Motor neuron (in vitro differentiated cells): Measurements from ENCODE around the gene HSD17B12. TPM values are rescaled to one million over a fixed set of nuclear protein-coding genes. Genes with fewer than 3 reads are reported as not detected.

Experiments
- ATAC-seq, 8 experiments: fragments of 200-7000 bp; cut with Tn5 transposase; replicated peaks in 6 of 8; 2 replicates each; pipeline ENCODE4 v1.8.0; 2021; ENCODE audit warnings: mild to moderate bottlenecking in 8 of 8, moderate library complexity in 8 of 8
- H3K27ac ChIP-seq, 2 donors: fragments of 250-450 bp; sonication (Bioruptor Pico); 2 replicates each; pipeline ENCODE4 v1.9.0; 2021; ENCODE audit warnings: antibody characterized with exemption in 2 of 2, mild to moderate bottlenecking in 2 of 2, moderate library complexity in 1 of 2
- H3K4me1 ChIP-seq, 2 donors: fragments of 250-450 bp; sonication (Bioruptor Pico); replicated peaks in 1 of 2; 2 replicates each; pipeline ENCODE4 v1.6.1; 2021; ENCODE audit warnings: antibody characterized with exemption in 2 of 2, mild to moderate bottlenecking in 2 of 2, moderate library complexity in 1 of 2
- H3K4me3 ChIP-seq, 5 donors: fragments of 250-450 bp; sonication (Bioruptor Pico); 2 replicates each; pipeline ENCODE4 v1.9.0; 2021; ENCODE audit warnings: antibody characterized with exemption in 5 of 5, mild to moderate bottlenecking in 5 of 5, moderate library complexity in 4 of 5
- WGBS, 10 experiments: fragments of 450-650 bp; shearing (Covaris generic); methylation state at CpG; one replicate each; pipeline ENCODE4 v1.0.0; 2022; 5-methylcytosine and 5-hydroxymethylcytosine counted together
- in situ Hi-C, 9 experiments: fragments of 400-800 bp; cut with MboI; loops; one replicate each; pipeline ENCODE4 v1.15.0; 2021; ENCODE audit warnings: low sequenced_read_pairs in 9 of 9, low pct_unique_long_range_greater_than_20kb in 2 of 9; ENCODE audit not compliant: unreplicated experiment in 9 of 9
- total RNA-seq, 8 experiments: library from RNA; unstranded; fragments of 300-600 nt; gene quantifications; 2 replicates each; pipeline versions ENCODE4 v1.2.3 to v1.2.4, GENCODE V29; 2022

HSD17B12 gene
- total RNA-seq, 8 experiments from 2014 or later: 20.3 to 104 (median 52.0) TPM

DNA sequence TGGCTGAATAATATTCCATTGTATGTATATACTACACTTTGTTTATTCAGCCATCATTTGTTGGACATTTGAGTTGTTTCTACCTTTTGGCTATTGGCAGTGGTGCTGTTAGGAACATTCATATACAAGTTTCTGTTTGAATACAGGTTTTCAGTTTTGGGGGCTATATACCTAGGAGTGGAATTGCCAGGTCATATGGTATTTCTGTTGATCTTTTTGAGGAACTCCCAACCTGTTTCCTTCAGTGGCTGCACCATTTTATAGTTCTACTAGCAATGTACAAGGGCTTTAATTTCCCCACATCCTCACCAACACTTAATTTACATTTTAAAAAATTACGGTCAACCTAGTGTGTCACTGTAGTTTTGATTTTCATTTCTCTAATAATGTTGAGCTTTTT, 54.6 kb downstream of the HSD17B12 start:
- 80 to 100% (median 100%) methylated on average over 1 of the region's 1 CpG; no CpG with 5 or more reads in 1 of the 10 experiments for whole genome bisulfite sequencing, 10 experiments
- no peak overlapping the region for H3K4me3 ChIP-seq
- peaks cover 20 to 25% of the 10 kb centered on the region in 2 donors for H3K4me1 ChIP-seq
- in situ Hi-C loops: no loop called here
- no peak overlapping the region for H3K27ac ChIP-seq
- no peak for ATAC-seq

DNA sequence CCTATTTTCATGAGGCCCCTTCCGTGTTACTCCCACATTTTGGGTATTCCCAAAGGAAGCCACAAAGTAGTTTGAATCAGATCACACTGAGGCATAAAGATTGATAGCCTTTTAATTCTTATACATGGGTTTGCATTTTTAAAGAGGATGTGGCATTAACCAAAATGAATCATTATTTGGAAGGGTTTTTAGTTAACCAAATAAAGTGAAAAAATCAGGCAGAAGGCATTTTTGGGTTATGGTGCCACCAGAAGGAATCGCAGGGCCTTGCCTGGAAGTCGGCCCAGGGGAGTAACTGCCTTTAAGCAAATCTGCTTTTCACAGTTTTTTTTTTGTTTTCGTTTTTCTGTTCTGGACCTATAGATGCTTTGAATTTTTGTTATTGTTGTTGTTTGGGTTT, 55.4 kb downstream of the HSD17B12 start:
- H3K27ac ChIP-seq: peak overlapping the region; percentile 19 to 46
- no peak for ATAC-seq
- peaks cover 20 to 25% of the 10 kb centered on the region in 2 donors for H3K4me1 ChIP-seq
- 0 to 93% (median 58%) methylated on average over 1 to 4 of the region's 4 CpGs for WGBS, 10 experiments
- H3K4me3 ChIP-seq: no peak overlapping the region
- in situ Hi-C loops: no loop called here

DNA sequence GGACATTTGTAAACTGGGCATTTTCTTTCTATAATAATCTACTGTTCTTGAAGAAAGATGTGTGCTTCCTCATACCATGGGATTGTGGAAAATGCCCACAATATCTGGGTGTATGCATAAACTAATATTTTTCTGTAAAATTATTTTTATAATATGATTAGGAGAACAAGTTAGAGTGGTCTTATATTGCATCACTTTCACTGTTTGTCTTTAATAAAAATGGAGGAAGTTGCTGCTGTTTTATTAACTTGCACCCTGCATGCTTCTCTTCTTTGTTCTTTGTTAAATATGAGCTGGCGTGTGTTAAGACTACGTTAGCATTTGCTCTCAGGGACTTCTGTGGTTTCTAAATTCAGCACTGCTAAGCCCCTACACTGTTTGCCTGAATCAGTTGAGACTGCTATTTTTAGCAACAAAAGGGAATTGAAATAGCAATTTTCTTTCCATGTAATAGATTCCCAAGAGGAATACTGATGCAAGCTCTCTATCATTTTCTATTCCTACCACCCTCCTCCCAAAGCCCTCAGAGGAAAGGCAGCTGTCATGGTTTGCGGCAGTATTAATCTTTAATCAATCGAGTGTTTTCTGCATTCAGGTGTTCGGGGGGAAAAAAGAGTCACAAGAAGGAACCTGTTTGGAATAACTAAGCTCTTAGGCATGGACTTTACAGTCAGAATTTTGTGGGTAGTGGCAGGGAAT, 56.1 kb downstream of the HSD17B12 start:
- Histone ChIP-seq H3K27ac (peak overlapping the region; percentile 19 to 46), H3K4me1 (peaks cover 20 to 25% of the 10 kb centered on the region in 2 donors), H3K4me3 (peak overlapping the region in 1 of 5 donors; percentile 3)
- in situ Hi-C loops: no loop called here
- 24 to 69% (median 40%) methylated on average over 1 to 5 of the region's 5 CpGs; no CpG with 5 or more reads in 1 of the 10 experiments for WGBS, 10 experiments
- ATAC-seq: peak in 7 of 8 experiments; percentile 27 to 96 (median 92)

DNA sequence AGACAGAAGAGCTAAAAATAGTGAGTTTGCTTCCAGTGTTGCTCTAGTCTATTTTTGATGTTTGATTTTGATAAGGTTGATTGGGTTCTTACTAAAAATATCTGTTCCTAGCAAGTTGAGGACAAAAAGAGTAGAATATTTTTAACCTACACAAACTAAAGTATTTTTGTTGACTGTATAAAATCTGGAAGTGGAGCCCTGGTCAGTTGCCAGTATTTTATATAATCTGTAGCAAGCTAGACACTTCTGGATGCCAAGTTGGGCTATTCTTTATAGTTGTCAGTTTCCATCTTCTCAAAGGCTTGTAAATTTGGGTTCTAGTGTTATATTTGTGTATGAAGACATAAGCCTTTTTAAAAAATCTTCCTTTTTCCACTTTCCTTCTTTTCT, 56.7 kb downstream of the HSD17B12 start:
- peaks cover 20 to 25% of the 10 kb centered on the region in 2 donors for H3K4me1 ChIP-seq
- in situ Hi-C loops: no loop called here
- peak overlapping the region in 1 of 5 donors; percentile 3 for H3K4me3 ChIP-seq
- peak overlapping the region in 1 of 2 donors; percentile 46 for H3K27ac ChIP-seq
- ATAC-seq: no peak

DNA sequence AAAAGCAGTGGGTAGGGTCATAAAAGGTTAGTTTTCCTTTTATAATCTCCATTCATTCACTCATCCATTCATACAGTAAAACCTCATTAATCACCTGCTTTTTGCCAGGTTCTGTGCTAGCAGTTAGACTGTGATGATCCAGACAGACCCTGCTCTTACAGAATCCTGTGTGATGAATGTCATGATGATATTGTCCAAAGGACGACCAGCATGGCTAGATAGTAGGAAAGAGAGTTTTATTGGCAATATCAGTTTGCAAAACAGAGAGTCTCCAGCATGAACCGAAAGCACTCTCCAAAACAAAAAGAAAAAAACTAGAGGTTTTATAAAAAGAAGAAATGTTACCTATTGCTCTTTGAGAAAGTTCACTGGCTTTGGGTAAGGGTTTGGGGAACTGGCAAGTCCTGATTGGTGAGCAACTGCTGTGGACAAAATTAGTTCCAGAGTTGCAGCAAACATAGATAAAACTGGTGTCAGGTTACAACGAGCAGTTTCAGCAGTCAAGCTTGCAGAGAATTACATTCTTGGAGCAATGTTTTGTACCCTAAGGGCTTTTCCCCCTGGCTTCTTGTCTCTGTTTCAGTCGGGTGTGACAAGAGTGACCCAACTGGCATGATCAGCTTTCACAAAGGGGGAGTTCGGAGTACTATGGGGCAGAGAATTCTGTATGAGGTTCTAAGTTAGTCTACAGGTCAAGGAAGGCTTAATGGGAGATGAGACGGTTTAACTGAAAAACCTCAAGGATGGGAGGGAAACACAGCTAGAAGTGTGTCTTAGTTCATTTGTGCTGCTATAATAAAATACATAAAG, 58.3 kb downstream of the HSD17B12 start:
- Histone ChIP-seq H3K4me1 (peaks cover 20 to 25% of the 10 kb centered on the region in 2 donors), H3K4me3 (no peak overlapping the region), H3K27ac (no peak overlapping the region)
- WGBS, 10 experiments: 31 to 94% (median 69%) methylated on average over 1 to 5 of the region's 6 CpGs
- peak in 3 of 8 experiments; percentile 74 to 86 (median 78) for ATAC-seq
- in situ Hi-C loops: no loop called here

DNA sequence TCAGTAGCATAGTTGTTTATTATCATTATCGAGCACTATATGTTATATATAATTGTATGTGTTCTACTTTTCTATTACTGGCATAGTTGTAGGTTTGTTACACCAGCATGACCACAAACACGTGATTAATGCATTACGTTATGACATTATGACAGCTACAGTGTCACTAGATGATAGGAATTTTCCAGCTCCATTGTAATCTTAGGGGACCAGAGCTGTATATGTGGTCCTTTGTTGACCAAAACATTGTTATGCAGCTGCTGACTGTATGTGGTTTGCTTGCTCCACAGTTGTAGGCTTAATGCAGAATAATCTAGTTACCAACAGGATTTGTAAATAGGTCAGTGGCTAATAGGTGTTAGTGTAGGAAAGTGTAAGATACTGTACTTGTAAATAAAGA, 66.1 kb downstream of the HSD17B12 start:
- Histone ChIP-seq H3K27ac (no peak overlapping the region), H3K4me3 (no peak overlapping the region), H3K4me1 (no peaks in the 10 kb centered on the region)
- in situ Hi-C loops: no loop called here
- WGBS, 10 experiments: 67 to 100% (median 94%) methylated on average over 1 to 3 of the region's 3 CpGs; no CpG with 5 or more reads in 1 of the 10 experiments
- ATAC-seq: no peak

DNA sequence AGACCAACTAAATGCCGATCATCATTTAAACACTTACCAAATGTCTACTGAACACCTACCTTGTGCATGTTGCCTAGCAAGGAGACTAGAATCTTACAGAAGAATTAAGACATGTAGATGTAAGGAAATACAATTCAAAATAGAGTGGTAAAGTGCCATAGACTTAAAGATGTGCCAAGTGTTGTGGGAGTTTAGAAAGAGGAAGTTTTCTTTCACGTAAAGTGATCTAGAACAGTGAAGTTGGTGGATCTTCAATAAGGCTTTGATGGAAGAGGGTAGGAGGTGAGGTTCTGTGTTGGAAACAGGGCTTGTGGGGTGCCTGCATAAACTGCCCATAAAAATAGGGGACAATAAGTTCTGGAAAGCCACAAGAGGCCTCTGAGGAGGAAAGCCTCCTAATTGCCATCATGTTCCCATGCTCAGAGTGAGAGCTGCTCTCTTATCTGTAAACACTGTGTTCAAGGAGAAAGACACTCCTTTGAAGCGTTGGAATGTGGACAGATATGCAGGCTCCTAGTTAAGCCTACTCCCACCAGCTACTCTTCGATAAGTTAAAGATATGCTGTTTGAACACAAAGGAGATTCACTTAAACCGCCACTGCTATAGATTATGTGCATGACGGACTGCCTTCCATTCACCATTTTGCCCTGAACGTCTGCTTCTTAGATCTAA, 66.7 kb downstream of the HSD17B12 start:
- 77 to 100% (median 93%) methylated on average over 2 to 5 of the region's 7 CpGs; no CpG with 5 or more reads in 2 of the 10 experiments for WGBS, 10 experiments
- in situ Hi-C loops: no loop called here
- no peak overlapping the region for H3K27ac ChIP-seq

DNA sequence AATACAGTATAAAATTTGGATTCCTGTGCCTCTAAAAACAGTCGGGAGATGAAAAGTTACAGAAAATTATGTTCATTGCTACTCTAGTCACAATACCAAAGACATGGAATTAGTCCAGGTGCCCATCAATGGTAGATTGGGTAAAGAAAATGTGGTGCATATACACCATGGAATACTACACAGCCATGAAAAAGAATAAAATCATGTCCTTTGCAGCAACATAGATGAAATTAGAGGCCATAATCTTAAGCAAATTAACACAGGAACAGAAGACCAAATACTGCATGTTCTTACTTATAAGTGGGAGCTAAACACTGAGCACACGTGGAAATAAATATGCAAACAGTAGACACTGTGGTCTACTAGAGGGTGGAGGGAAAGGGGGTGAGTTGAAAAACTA, 67.6 kb downstream of the HSD17B12 start:
- no peak for ATAC-seq
- Histone ChIP-seq H3K27ac (no peak overlapping the region), H3K4me3 (no peak overlapping the region), H3K4me1 (no peaks in the 10 kb centered on the region)
- 80 to 100% (median 100%) methylated on average over 1 to 2 of the region's 2 CpGs; no CpG with 5 or more reads in 1 of the 10 experiments for WGBS, 10 experiments
- in situ Hi-C loops: no loop called here

More for the DNA sequence above, 66.7 kb downstream of the HSD17B12 start:
- ATAC-seq: no peak
- no peaks in the 10 kb centered on the region for H3K4me1 ChIP-seq
- H3K4me3 ChIP-seq: no peak overlapping the region

DNA sequence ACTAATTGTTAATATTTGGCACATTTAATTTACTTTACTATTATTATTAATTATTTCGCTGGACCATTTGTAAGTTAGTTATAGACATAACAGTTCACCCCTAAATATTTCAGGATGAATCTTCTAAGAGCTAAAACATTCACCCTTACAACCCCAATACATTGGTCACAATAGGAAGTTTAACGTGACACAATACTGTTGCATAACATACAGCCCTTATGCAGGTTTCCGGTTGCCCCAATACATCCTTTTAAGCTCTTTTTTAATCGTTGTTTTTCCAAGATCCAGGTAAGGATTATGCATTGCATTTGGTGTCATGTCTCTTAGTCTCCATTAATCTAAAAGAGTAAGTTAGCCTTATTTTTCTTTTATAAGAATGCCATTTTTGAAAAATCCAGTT, 71.2 kb downstream of the HSD17B12 start:
- H3K27ac ChIP-seq: no peak overlapping the region
- no peaks in the 10 kb centered on the region for H3K4me1 ChIP-seq
- H3K4me3 ChIP-seq: no peak overlapping the region
- ATAC-seq: no peak
- 77 to 100% (median 95%) methylated on average over 3 to 4 of the region's 4 CpGs for WGBS, 10 experiments
- in situ Hi-C loops: no loop called here

DNA sequence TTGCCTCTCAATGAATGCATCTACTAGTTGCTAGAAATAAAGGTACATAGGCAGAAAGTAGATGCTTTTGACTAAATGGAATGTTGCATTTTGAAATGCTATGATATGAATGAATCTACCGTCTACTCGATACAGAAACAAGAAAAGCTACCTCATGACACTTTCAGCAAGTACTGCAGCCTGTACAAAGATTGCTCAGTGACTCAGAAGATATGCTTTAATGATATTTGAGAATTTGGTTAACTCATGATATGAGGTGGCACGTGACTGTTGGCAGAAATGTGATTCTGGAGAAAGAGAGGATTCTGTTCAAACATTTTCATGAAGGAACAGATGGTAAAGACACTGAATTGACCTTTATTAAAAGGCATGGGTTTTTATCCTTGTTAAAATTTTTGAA, 76.0 kb downstream of the HSD17B12 start:
- Histone ChIP-seq H3K27ac (no peak overlapping the region), H3K4me3 (no peak overlapping the region), H3K4me1 (no peaks in the 10 kb centered on the region)
- ATAC-seq: no peak
- WGBS, 10 experiments: 80 to 100% (median 96%) methylated on average over 1 to 3 of the region's 3 CpGs
- in situ Hi-C loops: no loop called here

DNA sequence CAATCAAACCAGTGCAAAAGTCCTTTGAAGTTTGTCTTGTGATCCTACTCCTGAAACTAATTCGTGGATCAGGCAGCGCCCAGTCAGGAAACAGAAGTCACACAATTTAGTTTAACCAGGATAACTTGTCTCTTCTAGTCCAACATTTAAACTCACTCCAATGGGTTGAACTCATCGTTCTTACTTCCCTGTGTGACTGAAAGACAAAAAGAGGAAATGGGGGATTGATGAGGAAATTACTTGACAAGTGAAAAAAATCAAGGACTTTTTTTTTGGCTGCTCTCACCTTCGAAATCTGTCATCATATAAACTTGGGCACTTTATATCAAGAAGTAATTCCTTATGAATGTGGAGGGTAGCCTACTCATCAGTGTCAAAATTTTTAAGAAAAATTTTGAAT, 78.4 kb downstream of the HSD17B12 start:
- ATAC-seq: no peak
- Histone ChIP-seq H3K27ac (no peak overlapping the region), H3K4me1 (no peaks in the 10 kb centered on the region), H3K4me3 (no peak overlapping the region)
- in situ Hi-C loops: no loop called here
- WGBS, 10 experiments: 59 to 100% (median 82%) methylated on average over 1 to 4 of the region's 4 CpGs

DNA sequence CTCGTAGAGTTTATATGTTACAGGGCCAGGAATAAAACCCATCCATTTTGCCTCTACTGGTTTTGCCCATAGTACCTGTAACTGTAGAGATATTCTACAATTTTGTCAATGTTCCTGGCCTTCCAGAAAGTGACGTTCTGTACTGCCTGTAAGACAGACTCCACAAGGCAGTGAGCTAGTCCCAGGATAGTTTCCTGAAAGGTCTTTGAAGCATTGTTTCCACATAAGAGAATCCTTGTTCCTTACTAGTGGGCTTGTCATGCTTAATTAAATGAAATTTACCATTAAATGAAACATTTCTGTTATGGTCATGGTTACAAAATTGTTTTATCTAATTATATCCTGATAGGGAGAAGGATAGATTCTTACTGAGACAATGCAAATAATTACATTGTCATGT, 80.4 kb downstream of the HSD17B12 start:
- in situ Hi-C loops: no loop called here
- no peak for ATAC-seq
- Histone ChIP-seq H3K4me3 (no peak overlapping the region), H3K27ac (no peak overlapping the region), H3K4me1 (no peaks in the 10 kb centered on the region)
- WGBS, 10 experiments: 88 to 100% (median 94%) methylated on average over 2 of the region's 2 CpGs; no CpG with 5 or more reads in 1 of the 10 experiments

DNA sequence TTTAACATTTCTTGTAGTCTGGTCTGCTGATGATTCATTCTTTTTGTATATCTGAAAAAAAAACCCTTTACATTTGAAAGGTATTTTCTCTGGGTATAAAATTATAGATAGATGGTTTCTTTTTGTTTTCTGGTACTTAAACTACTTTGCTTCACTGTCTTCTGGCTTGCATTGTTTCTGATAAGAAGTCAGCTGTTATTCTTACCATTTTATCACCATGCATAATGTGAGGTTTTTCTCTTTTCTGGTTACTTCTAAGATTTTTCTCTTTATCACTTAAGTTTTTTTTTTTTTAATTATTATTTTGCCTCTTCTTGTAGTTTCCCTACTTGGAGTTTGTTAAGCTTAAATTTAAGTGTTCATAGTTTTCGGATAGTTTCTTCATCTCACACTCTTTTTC, 84.7 kb downstream of the HSD17B12 start:
- WGBS, 10 experiments: 92 to 100% (median 100%) methylated on average over 1 of the region's 1 CpG
- in situ Hi-C loops: no loop called here
- H3K4me3 ChIP-seq: no peak overlapping the region
- H3K27ac ChIP-seq: no peak overlapping the region
- H3K4me1 ChIP-seq: no peaks in the 10 kb centered on the region
- ATAC-seq: no peak
